Activated effector memory CD4-positive, alpha-beta T cell treated with Interleukin-2 at 50 U/mL for 16 hours (primary cell): ENCODE measurements around the gene ARID3A.
"Not testable (repeated sequence)": the region's sequence is repeated elsewhere in the genome, so short reads cannot be mapped to it uniquely, and the experiment has no call there.

Source experiments
- DNase-seq: peaks from one replicate; pipeline ENCODE4 v3.0.0-alpha.2; 2020

The ARID3A gene

GRCh38 chr19:948842-949496 lies 23.1 kb downstream of the ARID3A start:
- no peak for DNase-seq

DNA sequence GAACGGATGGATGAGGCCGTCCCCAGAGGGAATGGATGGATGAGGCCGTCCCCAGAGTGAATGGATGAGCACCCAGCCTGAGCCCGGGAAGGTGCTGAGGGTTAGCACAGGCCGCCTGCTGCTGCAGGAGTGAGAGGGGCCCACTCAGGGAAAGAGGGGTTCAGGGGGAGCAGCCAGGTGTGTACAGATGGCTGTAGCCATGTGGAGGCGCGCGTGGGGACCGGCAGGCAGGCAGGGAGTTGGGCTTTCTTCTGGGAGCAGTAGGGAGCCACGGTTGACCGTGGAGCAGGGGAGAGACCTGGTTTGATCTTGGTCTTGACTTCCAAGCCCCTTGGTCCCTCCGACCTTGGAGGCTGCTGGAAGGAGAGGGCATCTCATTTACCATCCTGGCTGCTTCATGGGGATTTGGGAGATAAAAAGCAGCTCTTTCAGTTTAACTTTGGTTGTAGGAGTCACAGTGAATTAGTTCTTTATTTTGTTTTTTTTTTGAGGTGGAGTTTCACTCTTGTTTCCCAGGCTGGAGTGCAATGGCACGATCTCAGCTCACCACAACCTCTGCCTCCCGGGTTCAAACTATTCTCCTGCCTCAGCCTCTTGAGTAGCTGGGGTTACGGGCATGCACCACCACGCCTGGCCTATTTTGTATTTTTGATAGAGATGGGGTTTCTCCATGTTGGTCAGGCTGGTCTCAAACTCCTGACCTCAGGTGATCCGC lies 24.7 kb downstream of the ARID3A start:
- DNase-seq: no peak

- DNase-seq: no peak
These were observed 26.3 kb downstream of the ARID3A start for GRCh38 chr19:952049-952679.

- DNase-seq: no peak
These were observed 27.0 kb downstream of the ARID3A start for GRCh38 chr19:952680-953444.

DNA sequence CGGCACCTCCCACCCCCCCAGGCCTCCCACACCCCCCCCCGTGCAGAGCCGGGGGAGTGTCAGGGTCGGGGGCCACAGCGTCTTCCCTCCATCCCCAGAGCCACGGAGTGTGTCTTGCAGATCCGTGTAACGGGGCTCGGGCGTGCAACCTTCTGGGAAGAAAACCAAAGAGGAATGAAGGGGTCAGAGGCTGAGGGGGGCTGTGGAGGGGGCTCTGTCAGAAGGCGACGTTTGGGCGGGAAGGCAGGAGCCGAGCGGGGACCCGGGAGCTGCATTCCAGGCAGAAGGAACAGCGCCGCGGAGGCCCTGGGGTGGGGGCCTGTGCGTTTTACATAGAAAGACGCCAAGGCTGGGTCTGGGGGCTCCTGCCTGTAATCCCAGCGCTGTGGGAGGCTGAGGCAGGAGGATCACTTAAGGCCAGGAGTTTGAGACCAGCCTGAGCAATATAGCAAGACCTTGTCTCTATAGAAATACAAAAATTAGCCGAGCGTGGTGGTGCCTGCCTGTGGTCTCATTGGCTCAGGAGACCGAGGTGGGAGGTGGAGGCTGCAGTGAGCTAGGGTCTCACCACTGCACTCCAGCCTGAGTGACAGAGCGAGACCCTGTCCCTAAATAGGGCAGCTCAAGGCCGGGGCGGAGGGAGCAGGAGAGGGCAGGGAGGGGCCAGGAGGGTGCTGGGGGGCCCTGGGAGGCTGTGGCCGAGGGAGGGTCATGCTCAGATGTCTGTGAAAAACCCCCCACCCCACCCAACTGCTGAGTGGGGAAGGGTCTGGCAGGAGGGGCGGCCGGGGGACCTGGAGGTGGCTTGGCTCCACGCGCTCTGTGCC lies 27.8 kb downstream of the ARID3A start:
- no peak for DNase-seq

DNA sequence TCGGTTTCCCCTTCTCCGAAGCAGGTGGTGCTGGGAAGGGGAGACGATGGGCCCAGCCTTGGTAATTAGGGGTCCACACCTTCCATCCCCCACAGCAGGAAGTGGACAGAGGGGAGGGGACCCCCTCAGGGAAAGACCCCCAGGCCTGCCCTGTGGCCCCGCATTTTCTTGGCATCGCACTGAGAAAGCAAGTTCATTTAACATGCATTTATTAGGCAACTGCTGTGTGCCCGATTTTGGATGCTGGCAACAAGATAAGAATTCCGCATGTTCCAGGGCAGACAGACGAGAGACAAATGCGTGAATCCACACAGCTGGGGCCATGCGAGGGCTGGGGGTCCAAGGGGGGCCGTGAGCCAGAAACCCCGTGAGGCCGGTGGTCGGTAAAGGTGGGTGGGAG lies 28.4 kb downstream of the ARID3A start:
- DNase-seq: no peak

DNA sequence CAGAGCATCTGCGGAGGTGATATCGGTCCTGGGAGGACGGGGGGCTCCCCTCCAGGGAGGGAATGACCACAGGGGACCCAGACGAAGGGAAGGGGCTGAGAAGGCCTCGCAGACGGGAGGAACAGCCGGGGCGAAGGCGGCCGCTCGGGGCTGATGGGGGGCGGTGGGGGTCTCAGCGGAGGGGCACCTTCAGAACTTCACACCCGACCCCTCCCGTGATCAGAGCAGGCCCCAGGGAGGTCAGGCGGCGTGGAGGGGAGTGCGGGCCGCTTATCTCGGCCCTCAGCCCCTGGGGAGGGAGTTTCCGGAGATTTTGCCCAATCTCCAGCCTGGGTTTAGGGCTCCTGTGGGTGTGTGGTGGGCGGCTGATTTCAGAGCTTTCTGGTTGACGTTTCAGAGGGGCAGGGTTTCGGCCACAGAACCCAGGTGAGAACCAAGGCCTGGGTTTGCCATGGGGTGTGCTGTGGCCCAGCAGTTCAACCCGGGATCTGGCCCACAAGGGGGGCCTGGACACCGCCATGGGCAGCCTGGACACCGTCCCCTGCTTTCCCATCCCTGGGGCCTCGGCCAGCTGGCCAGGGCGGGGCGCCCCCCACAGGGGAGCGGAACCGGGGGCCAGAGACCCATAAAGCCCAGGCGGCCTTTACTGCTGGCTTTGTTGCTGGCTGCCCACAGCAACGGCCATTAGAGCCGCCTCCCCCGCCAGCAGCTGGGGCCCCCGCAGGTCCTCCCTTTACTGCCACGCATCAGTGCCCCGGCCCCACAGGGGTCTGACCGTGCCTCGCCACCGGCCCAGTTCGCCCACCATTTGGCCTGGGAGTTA lies 29.0 kb downstream of the ARID3A start:
- no peak for DNase-seq

DNA sequence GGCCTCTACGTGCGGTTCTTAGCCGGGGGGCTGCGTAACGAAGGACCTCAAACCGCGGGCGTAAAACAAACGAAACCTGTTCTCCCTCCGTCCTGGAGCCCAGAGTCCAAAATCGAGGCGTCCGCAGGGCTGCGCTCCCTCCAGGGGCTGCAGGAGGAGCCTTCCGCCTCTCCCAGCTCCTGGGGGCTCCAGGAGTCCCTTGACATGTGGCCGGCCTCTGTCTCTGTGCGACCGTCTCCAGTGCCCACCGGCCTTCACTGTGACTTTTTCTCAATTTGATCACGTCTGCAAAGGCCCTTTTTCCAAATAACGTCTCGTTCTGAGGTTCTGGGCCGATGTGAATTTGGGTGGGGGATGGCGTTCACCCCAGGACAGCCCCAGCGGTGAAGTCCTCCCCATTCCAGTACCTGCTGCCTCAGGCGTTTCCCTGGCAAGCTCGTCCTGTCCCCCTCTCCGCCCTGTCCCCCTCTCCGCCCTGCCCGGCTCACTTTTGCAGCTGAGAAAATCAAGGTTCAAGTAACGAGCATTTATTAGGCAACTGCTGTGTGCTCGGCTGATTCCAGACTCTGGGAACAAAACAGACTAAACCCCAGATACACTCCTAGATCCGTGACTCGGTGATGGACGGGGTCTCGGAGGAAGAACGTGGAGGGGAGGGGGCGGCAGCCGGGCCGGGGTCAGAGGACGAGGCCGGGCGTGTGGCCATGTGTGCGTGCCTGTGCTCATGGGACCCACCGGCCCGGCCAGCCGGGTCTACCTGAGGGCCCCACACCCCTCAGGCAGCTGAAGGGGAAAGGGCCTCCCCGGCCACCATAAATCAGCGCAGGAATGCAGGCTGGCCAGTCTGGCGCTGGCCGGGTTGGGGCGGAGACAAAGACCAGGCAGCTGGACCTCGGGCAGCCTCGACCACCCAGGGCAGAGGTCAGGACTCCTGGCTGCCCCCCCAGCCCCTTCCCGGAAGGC lies 30.2 kb downstream of the ARID3A start:
- no peak for DNase-seq

DNA sequence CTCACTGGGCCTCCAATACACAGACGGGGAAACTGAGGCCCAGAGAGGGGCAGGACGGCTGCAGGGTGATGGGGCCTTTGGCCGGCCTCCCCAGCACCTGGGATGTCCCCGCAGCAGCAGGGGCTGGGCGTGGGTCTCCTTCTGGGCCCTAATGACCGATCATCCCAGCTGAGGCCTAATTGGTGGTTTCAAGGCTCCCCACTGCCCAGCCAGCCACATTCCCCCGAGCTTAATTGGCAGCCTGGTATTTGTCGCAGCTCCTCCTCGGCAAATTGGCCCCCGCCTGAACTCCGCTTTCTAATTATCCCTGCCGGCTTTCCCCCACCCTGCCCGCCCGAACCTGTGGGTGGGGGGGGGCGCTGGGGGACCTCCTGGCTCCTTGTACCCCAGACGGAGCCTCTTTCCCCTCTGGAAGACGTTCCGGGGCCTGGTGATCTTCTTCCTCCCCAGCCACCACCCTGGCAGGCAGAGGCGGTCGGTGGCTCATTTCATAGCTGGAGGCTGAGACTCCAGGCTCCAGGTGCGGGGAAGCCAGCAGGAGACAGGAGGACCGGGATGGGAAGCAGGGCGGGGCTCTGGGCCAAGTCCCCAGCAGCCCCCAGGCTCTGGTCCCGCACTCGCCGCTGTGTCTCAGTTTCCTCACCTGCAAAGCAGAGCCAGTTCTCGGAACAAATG lies 31.1 kb downstream of the ARID3A start:
- no peak for DNase-seq

GRCh38 chr19:957578-957977 lies 31.7 kb downstream of the ARID3A start:
- not testable (repeated sequence) for DNase-seq

- DNase-seq: no peak
These were observed 33.4 kb downstream of the ARID3A start for GRCh38 chr19:958967-959855.

- DNase-seq: no peak
These were observed 34.2 kb downstream of the ARID3A start for GRCh38 chr19:960020-960419.

- DNase-seq: no peak
These were observed 34.7 kb downstream of the ARID3A start for GRCh38 chr19:960601-960938.

- no peak for DNase-seq
These were observed 36.2 kb downstream of the ARID3A start for GRCh38 chr19:961866-962620.

DNA sequence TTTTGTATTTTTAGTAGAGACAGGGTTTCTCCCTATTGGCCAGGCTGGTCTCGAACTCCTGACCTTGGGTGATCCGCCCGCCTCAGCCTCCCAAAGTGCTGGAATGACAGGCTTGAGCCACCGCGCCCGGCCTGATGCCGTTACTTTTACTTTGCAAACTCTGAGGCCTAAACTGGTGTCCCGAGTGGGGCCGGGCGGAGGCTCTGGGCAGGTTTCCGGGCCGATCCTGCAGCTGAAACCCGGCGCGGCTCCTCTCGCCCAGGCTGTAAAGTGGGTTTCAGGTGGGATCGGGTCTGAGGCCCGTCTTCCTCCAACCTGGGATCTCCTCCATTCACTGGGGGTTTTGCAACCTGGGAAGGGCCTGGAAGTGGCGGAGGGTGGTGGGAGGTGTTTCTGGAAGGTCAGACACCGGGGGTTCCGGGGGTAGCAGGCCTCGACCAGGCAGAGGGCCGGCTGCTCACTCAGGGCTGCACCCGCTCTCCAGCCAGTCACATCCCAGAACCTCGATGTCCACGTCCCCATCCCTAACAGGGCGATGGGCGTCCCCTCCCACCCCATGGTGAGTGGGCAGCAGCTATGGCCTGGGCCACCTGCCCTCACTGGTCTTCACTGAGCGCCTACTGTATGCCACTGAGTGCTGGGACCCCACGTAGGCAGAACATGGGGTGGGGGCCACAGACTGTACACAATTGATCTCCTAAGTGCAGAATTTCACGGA lies 37.0 kb downstream of the ARID3A start:
- no peak for DNase-seq

DNA sequence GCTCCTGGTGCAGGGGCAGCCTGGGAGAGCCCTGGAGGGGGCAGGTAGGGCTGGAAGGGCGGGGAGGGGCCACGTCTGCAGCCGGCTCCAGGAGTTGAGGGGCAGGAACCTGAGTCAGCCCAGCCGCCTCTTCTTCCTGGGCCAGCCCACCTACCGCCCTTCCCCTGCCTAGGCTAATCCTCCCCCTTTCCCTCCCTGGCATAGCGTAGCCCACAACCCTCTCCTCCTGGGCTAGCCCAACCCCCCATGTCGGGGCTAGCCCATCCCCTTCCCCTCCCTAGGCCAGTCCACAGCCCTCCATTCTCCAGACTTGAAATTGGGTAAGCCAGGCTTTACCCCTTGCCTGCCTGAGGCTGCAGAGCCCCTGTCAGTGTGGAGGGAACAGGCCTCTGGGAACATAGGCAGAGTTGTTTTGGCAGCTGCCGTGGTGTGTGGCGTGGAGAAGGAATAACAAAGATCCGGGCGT lies 37.7 kb downstream of the ARID3A start:
- no peak for DNase-seq

GRCh38 chr19:964116-964520 lies 38.3 kb downstream of the ARID3A start:
- DNase-seq: no peak
